IMR-90 (cell line): ENCODE measurements around the gene TPGS1. TPM values are rescaled to one million over a fixed set of nuclear protein-coding genes. Genes with fewer than 3 reads are reported as not detected.

Experiments
- ATAC-seq: fragments of 200-7000 bp; cut with Tn5 transposase; 2 replicates; pipeline ENCODE4 v1.9.1; 2020; ENCODE audit warnings: low read depth, mild to moderate bottlenecking, moderate library complexity
- BruUV-seq: library from RNA; stranded (reverse); fragments of 400-500 nt; replicated peaks from 2 replicates; lab custom pipeline; 2021; lab: Mats Ljungman, UMichigan
- CTCF ChIA-PET: fragments of 300-600 bp; formaldehyde crosslinking; extraction: SDS; loops from one replicate; lab custom pipeline; 2021; ENCODE audit warnings: antibody characterized with exemption; lab: Yijun Ruan, JAX
- POLR2A ChIA-PET: fragments of 300-600 bp; sonication (Branson Sonifier 250); formaldehyde crosslinking; loops from one replicate; lab custom pipeline; 2022; ENCODE audit warnings: antibody characterized with exemption; ENCODE audit not compliant: unreplicated experiment; lab: Charles Lee
- DNase-seq: peaks from one replicate; pipeline ENCODE4 v3.0.0; 2013
- H2AFZ ChIP-seq: replicated peaks from 2 replicates; pipeline ENCODE3; 2013; ENCODE audit warnings: low read length, mild to moderate bottlenecking; ENCODE audit not compliant: poor library complexity
- H2AK5ac ChIP-seq: 2 replicates; pipeline ENCODE4 v1.6.1; 2013; ENCODE audit warnings: low read depth, low read length, inconsistent platforms
- H2AK9ac ChIP-seq: replicated peaks from 2 replicates; pipeline ENCODE3; 2013; ENCODE audit warnings: mild to moderate bottlenecking, low read depth, low read length, moderate library complexity; ENCODE audit not compliant: poor library complexity
- H2BK120ac ChIP-seq: 2 replicates; pipeline ENCODE4 v1.6.1; 2013; ENCODE audit warnings: low read depth, low read length, inconsistent platforms
- H2BK15ac ChIP-seq: 3 replicates; pipeline ENCODE4 v1.6.1; 2013; ENCODE audit warnings: low read depth, low read length, inconsistent platforms
- H2BK20ac ChIP-seq: 2 replicates; pipeline ENCODE4 v1.6.1; 2013; ENCODE audit warnings: low read depth, mild to moderate bottlenecking, inconsistent platforms, low read length, moderate library complexity
- H2BK5ac ChIP-seq: 2 replicates; pipeline ENCODE4 v1.6.1; 2013; ENCODE audit warnings: mild to moderate bottlenecking, low read depth, low read length, inconsistent platforms; ENCODE audit not compliant: poor library complexity, severe bottlenecking
- H3K14ac ChIP-seq: replicated peaks from 2 replicates; pipeline ENCODE4 v1.6.1; 2013; ENCODE audit warnings: low read depth, low read length, inconsistent platforms
- H3K18ac ChIP-seq: 2 replicates; pipeline ENCODE4 v1.6.1; 2013; ENCODE audit warnings: low read depth, low read length, control low read depth
- H3K23ac ChIP-seq: 2 replicates; pipeline ENCODE4 v1.6.1; 2013; ENCODE audit warnings: low read depth, low read length, inconsistent platforms
- H3K27ac ChIP-seq: 2 replicates; pipeline ENCODE4 v1.5.1; 2013; ENCODE audit warnings: mild to moderate bottlenecking, control low read depth, low read length; ENCODE audit not compliant: insufficient read depth
- H3K27me3 ChIP-seq: 2 replicates; pipeline ENCODE4 v1.6.1; 2013; ENCODE audit warnings: low read length; ENCODE audit not compliant: control insufficient read depth, insufficient read depth
- H3K36me3 ChIP-seq: 2 replicates; pipeline ENCODE4 v1.6.1; 2013; ENCODE audit warnings: low read length, mixed read lengths; ENCODE audit not compliant: control insufficient read depth, insufficient read depth
- H3K4ac ChIP-seq: 2 replicates; pipeline ENCODE4 v1.6.1; 2013; ENCODE audit warnings: low read depth, low read length, inconsistent platforms
- H3K4me1 ChIP-seq: 2 replicates; pipeline ENCODE4 v1.6.1; 2013; ENCODE audit warnings: low read length, mixed read lengths; ENCODE audit not compliant: control insufficient read depth, insufficient read depth
- H3K4me2 ChIP-seq: 2 replicates; pipeline ENCODE4 v1.6.1; 2013; ENCODE audit warnings: low read depth, mild to moderate bottlenecking, control low read depth, low read length, moderate library complexity
- H3K4me3 ChIP-seq: 2 replicates; pipeline ENCODE4 v1.5.1; 2013; ENCODE audit warnings: low read depth, mild to moderate bottlenecking, control low read depth, low read length, moderate library complexity; ENCODE audit not compliant: insufficient read depth
- H3K56ac ChIP-seq: 2 replicates; pipeline ENCODE4 v1.6.1; 2013; ENCODE audit warnings: low read length, inconsistent platforms; ENCODE audit not compliant: insufficient read depth; ENCODE audit errors: extremely low read depth
- H3K79me1 ChIP-seq, 2 experiments: 2 replicates each; pipeline ENCODE4 v1.6.1; 2013; ENCODE audit warnings: low read length in 2 of 2, inconsistent platforms in 1 of 2, low read depth in 1 of 2
- H3K9ac ChIP-seq: 2 replicates; pipeline ENCODE4 v1.6.1; 2013; ENCODE audit warnings: low read depth, low read length, control low read depth
- H3K9me1 ChIP-seq: 2 replicates; pipeline ENCODE4 v1.6.1; 2013; ENCODE audit warnings: low read length, inconsistent platforms; ENCODE audit not compliant: insufficient read depth
- H3K9me3 ChIP-seq: 2 replicates; pipeline ENCODE4 v1.6.1; 2013; ENCODE audit warnings: low read length; ENCODE audit not compliant: control insufficient read depth, insufficient read depth
- H4K20me1 ChIP-seq: 2 replicates; pipeline ENCODE4 v1.6.1; 2013; ENCODE audit warnings: low read length, inconsistent platforms; ENCODE audit not compliant: insufficient read depth
- H4K5ac ChIP-seq: 2 replicates; pipeline ENCODE4 v1.6.1; 2013; ENCODE audit warnings: mild to moderate bottlenecking, low read depth, low read length, control low read depth
- H4K8ac ChIP-seq, 2 experiments: 2 replicates each; pipeline ENCODE4 v1.6.1; 2013; ENCODE audit warnings: low read depth in 2 of 2, low read length in 2 of 2, control low read depth in 1 of 2, inconsistent platforms in 1 of 2
- H4K91ac ChIP-seq: 2 replicates; pipeline ENCODE4 v1.6.1; 2013; ENCODE audit warnings: low read depth, low read length, inconsistent platforms; ENCODE audit not compliant: insufficient read depth
- BHLHE40 ChIP-seq: fragments of 150-350 bp; IDR thresholded peaks from 2 replicates; pipeline ENCODE4 v1.6.1; 2016; ENCODE audit warnings: mild to moderate bottlenecking, low read depth, low read length
- CEBPB ChIP-seq: IDR thresholded peaks from 2 replicates; pipeline ENCODE4 v1.6.1; 2012; ENCODE audit warnings: low read depth, low read length, improper control_type of control experiment
- CHD1 ChIP-seq: IDR thresholded peaks from 2 replicates; pipeline ENCODE4 v1.6.1; 2012; ENCODE audit warnings: low read depth, low read length, improper control_type of control experiment
- ELK1 ChIP-seq: fragments of 150-350 bp; IDR thresholded peaks from 2 replicates; pipeline ENCODE4 v1.6.1; 2016; ENCODE audit warnings: low read depth, mild to moderate bottlenecking, low read length, moderate library complexity, borderline replicate concordance
- FOS ChIP-seq: fragments of 150-350 bp; IDR thresholded peaks from 2 replicates; pipeline ENCODE4 v1.6.1; 2016; ENCODE audit warnings: low read depth, low read length
- MAFK ChIP-seq: IDR thresholded peaks from 2 replicates; pipeline ENCODE4 v1.6.1; 2012; ENCODE audit warnings: low read depth, low read length, improper control_type of control experiment
- MAZ ChIP-seq: IDR thresholded peaks from 2 replicates; pipeline ENCODE4 v1.6.1; 2012; ENCODE audit warnings: low read depth, mild to moderate bottlenecking, low read length, improper control_type of control experiment, moderate library complexity, borderline replicate concordance
- MXI1 ChIP-seq: IDR thresholded peaks from 2 replicates; pipeline ENCODE4 v1.6.1; 2012; ENCODE audit warnings: low read depth, mild to moderate bottlenecking, low read length, moderate library complexity, borderline replicate concordance
- POLR2A ChIP-seq: IDR thresholded peaks from 2 replicates; pipeline ENCODE4 v1.6.1; 2012; ENCODE audit warnings: mild to moderate bottlenecking, low read depth, low read length
- RAD21 ChIP-seq: IDR thresholded peaks from 2 replicates; pipeline ENCODE4 v1.6.1; 2012; ENCODE audit warnings: low read length, improper control_type of control experiment
- RCOR1 ChIP-seq: IDR thresholded peaks from 2 replicates; pipeline ENCODE4 v1.6.1; 2012; ENCODE audit warnings: mild to moderate bottlenecking, low read length, improper control_type of control experiment; ENCODE audit not compliant: insufficient replicate concordance
- RFX5 ChIP-seq: IDR thresholded peaks from 2 replicates; pipeline ENCODE4 v1.8.0; 2012; ENCODE audit warnings: low read depth, mild to moderate bottlenecking, low read length, moderate library complexity
- SMC3 ChIP-seq: fragments of 150-350 bp; IDR thresholded peaks from 2 replicates; pipeline ENCODE4 v1.6.1; 2016; ENCODE audit warnings: low read depth, mild to moderate bottlenecking, antibody characterized with exemption, low read length, moderate library complexity
- USF2 ChIP-seq: fragments of 150-350 bp; IDR thresholded peaks from 2 replicates; pipeline ENCODE4 v1.6.1; 2017; ENCODE audit warnings: mild to moderate bottlenecking, antibody characterized with exemption, low read length, low read depth
- WGBS, 2 experiments: methylation state at CpG; one replicate each; pipeline versions ENCODE4 v1.1.5 to v1.1.7; 2013; ENCODE audit warnings: missing lambda C conversion rate in 2 of 2; ENCODE audit not compliant: insufficient read length in 1 of 2; ENCODE audit errors: extremely low coverage in 2 of 2; 5-methylcytosine and 5-hydroxymethylcytosine counted together
- dilution Hi-C: fragments of 300-500 bp; cut with HindIII; formaldehyde crosslinking; loops from one replicate; pipeline ENCODE4 v1.14.3; 2018; ENCODE audit warnings: low sequenced_read_pairs; ENCODE audit not compliant: unreplicated experiment
- in situ Hi-C: fragments of 300-500 bp; cut with MboI; formaldehyde crosslinking; loops from 3 replicates; pipeline ENCODE4 v1.14.3; 2019; ENCODE audit warnings: low sequenced_read_pairs, inconsistent platforms, mixed read lengths
- intact Hi-C: fragments of 100-400 bp; cut with micrococcal nuclease; formaldehyde crosslinking; loops from 2 replicates; pipeline ENCODE4 v1.10.0; 2022
- polyA plus RNA-seq, 3 experiments: library from polyadenylated mRNA; depleted of rRNA; stranded (reverse); fragments of >200 nt; gene quantifications; 2 replicates each; pipeline ENCODE4 v1.2.3, GENCODE V29; 2012; ENCODE audit warnings: low replicate concordance in 1 of 3
- total RNA-seq: library from RNA; depleted of rRNA; stranded (reverse); fragments of >200 nt; gene quantifications from 2 replicates; pipeline ENCODE4 v1.2.3, GENCODE V29; 2012

Gene TPGS1
- total and polyA plus RNA-seq, 2 of the 4 experiments (the other 2 are of a cell fraction), result 2.7 to 6.3 TPM

DNA sequence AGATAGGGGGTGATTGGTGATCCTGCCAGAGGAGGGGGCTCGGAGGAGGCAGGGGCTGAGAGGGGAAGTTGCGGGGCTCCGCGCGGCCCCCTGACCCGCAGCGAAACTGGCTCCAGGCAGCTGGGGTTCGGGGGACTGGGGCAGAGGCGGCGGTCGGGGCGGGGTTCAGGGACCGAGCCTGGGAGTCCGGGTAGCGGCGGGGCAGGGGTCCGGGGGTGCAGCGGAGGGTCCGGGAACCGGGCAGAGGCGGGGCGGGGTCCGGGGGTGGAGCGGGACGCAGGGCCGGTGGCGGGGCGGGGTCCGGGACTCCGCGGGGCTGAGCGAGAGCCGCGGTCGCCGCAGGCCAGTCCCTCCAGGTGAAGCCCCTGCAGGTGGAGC, 9.8 kb upstream of the TPGS1 start:
- H3K4me3 ChIP-seq, result no peak overlapping the region
- no peak overlapping the region for H3K18ac ChIP-seq
- ChIA-PET POLR2A (no interaction called here), CTCF (no interaction called here)
- no peak overlapping the region for H2BK5ac ChIP-seq
- dilution Hi-C loops (no loop called here), in situ Hi-C loops (no loop called here), intact Hi-C loops (no loop called here)
- BruUV-seq, result no TSS peak
- H2BK15ac ChIP-seq, result no peak overlapping the region
- WGBS, 2 experiments, result 6% methylated on average over 13 of the region's 36 CpGs; no CpG with 5 or more reads in 1 of the 2 experiments
- no peaks in the 10 kb centered on the region for H3K9me1 ChIP-seq
- no peak overlapping the region for H2AK9ac ChIP-seq
- H4K8ac ChIP-seq, result no peak overlapping the region
- DNase-seq, result no peak
- no peak overlapping the region for H3K23ac ChIP-seq
- no peak overlapping the region for H2BK20ac ChIP-seq
- peaks cover 32% of the 10 kb centered on the region for H3K27me3 ChIP-seq
- no peak overlapping the region for H2BK120ac ChIP-seq
- H3K4me1 ChIP-seq, result no peaks in the 10 kb centered on the region; the same call in 1 of the 2 replicates
- H3K4me2 ChIP-seq, result no peak overlapping the region
- no peaks in the 10 kb centered on the region for H4K20me1 ChIP-seq
- ATAC-seq, result no peak
- no peak overlapping the region for H4K5ac ChIP-seq
- H3K56ac ChIP-seq, result no peak overlapping the region
- no peaks in the 10 kb centered on the region for H3K79me1 ChIP-seq
- H3K14ac ChIP-seq, result no peak overlapping the region
- TF ChIP-seq FOS, result no peak
- no peak for TF ChIP-seq POLR2A
- TF ChIP-seq MAFK, result no peak
- no peak for TF ChIP-seq RFX5
- no peak for TF ChIP-seq CHD1
- no peak for TF ChIP-seq CEBPB
- no peak for TF ChIP-seq RAD21
- no peak for TF ChIP-seq MAZ
- no peak for TF ChIP-seq ELK1
- no peak for TF ChIP-seq SMC3
- TF ChIP-seq BHLHE40, result no peak
- no peak for TF ChIP-seq MXI1
- TF ChIP-seq USF2, result no peak
- TF ChIP-seq RCOR1, result no peak
- H3K36me3 ChIP-seq, result no peaks in the 10 kb centered on the region
- H3K9me3 ChIP-seq, result no peaks in the 10 kb centered on the region
- H2AFZ ChIP-seq, result no peak overlapping the region
- H2AK5ac ChIP-seq, result no peak overlapping the region
- no peak overlapping the region for H3K9ac ChIP-seq
- no peak overlapping the region for H3K4ac ChIP-seq
- H3K27ac ChIP-seq, result no peak overlapping the region
- H4K91ac ChIP-seq, result no peak overlapping the region
